NCI-H345 treated with DMSO at 0.1 percent for 48 hours (cell line): ENCODE results near the gene PLXNC1.

ENCODE experiments used
- DNase-seq: peaks from one replicate; lab custom pipeline; 2025; ENCODE audit not compliant: unreplicated experiment; lab: John Stamatoyannopoulos, UW

Gene PLXNC1

GRCh38 chr12:94147991-94148738, at the start of gene PLXNC1:
Gene PLXNC1 (plus strand): TSS chr12:94148577. CDS start chr12:94148972, 395 bp downstream.
- DNase-seq, result peak; percentile 48

- DNase-seq, result no peak
Observed at GRCh38 chr12:94099191-94099590, 49.2 kb upstream of the PLXNC1 start.

- DNase-seq, result no peak
Observed at GRCh38 chr12:94099632-94100031, 48.7 kb upstream of the PLXNC1 start.

DNA sequence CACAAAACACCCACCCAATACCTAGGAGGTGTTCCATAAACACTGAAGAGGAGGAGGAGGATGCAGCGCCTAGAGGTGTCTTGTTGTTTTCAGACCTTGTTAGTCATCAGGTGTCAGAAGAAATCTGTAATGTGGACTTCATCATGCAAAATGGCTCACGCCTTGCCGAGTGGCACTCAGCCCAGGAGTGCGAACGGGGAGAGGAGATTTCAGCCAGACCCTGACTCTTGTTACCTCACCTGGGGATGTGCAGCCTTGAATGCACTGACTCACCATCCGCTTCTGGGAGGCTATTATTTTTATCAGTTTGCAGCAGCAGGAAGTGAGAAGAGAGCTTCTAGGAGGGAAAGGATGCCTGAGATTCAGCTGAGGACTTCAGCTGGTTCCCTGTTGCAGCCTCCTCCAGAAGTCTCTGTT, 48.2 kb upstream of the PLXNC1 start:
- no peak for DNase-seq

- peak; percentile 76 for DNase-seq
Observed at GRCh38 chr12:94100990-94101737, 47.2 kb upstream of the PLXNC1 start.

GRCh38 chr12:94101738-94102660, 46.4 kb upstream of the PLXNC1 start:
- peak; percentile 85 for DNase-seq

- DNase-seq, result no peak
Observed at GRCh38 chr12:94103986-94104385, 44.4 kb upstream of the PLXNC1 start.

GRCh38 chr12:94107910-94108309, 40.5 kb upstream of the PLXNC1 start:
- DNase-seq, result no peak

DNA sequence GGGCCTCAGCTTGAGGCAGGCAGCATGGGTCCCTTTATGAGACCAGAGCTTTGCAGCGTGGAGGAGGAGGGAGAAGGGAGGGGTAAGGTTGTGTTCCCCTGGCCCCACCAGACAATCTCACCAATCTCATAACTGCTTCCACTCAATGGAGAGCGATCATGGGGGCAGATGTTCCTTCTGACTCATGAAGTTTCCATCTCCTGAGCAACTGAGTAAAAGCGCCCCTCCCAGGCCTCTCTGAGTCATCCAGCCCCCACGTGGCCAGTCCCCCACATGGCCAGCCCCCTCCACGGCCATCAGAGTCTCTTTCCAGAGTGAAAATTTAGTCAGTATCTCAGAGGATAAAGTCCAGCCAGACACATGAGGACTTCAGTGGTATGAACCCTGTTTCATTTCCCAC, 39.2 kb upstream of the PLXNC1 start:
- no peak for DNase-seq

GRCh38 chr12:94110258-94110657, 38.1 kb upstream of the PLXNC1 start:
- no peak for DNase-seq

DNA sequence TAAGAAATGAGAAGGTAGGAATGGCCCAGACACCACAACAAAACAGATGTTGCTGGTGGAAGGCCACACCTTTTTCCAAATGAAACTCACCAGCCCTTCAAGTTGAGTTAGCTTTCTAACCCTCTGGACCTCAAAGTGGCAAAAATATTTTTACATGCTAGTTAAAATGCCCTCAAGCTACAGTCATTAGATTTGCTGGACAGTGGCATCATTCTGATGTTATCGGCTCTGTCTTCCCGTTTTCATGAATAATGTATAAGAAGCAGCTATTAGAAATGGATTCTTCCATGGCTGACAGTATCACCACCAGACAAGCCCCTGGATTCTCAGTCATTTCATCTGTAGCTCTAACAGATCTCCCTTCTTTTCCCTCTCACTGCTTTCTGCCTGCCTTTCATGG, 37.1 kb upstream of the PLXNC1 start:
- DNase-seq, result no peak

GRCh38 chr12:94112121-94112520, 36.3 kb upstream of the PLXNC1 start:
- no peak for DNase-seq

- DNase-seq, result no peak
Observed at GRCh38 chr12:94114166-94114565, 34.2 kb upstream of the PLXNC1 start.

DNA sequence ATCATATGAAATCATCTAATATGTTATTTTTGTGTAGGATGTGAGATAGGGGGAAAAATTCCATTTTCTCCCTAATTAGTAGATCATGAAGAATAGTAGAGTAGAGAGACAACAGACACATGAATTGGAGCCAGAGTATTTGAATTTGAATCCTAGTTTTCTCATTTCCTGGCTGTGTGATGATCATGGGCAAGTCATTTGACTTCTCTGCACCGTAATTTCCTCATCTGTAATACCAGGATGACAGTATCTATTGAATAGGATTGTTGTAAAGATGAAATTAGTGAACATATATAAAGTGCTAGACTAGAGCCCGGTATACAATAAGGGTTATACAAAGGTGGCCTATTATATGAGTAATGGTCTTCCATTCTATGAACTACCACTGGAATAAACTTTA, 32.2 kb upstream of the PLXNC1 start:
- DNase-seq, result no peak

DNA sequence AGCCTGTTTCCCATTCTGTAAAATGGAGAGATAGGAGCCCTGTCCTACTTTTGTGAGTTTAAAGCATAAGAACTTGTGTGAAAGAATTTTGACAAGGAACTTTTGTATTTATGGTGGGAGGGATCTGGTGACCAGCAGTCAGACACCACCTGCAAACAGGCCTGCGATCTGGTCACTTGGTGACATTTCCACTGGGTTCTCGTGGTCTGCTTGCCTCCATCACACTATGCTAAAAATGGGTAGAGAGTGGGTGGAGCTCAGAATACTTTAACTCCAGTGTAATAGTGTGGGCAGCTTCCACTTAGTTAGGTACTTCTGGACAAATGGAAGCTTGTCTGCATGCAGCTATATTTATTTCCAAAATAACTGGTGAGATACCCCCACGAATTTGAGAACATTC, 26.5 kb upstream of the PLXNC1 start:
- no peak for DNase-seq

DNA sequence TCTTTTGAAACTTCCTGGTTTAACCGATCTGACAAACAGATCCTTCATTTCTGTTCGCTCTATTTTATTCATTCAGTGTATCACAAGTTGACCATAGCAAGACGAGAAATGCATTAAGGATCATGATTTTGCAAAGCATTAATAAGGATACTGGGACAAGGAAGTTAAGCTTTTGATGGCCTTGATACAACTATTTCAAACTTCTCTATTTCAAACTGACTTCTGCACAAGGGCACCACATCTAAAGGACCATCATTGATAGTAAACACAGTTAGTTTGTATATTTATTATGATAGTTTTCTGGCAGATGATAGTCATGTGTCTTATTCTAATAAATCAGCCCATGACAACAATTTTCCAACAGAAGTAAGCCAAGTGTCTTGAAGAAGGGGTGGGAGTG, 25.8 kb upstream of the PLXNC1 start:
- DNase-seq, result no peak

- DNase-seq, result no peak
Observed at GRCh38 chr12:94123127-94123526, 25.2 kb upstream of the PLXNC1 start.

DNA sequence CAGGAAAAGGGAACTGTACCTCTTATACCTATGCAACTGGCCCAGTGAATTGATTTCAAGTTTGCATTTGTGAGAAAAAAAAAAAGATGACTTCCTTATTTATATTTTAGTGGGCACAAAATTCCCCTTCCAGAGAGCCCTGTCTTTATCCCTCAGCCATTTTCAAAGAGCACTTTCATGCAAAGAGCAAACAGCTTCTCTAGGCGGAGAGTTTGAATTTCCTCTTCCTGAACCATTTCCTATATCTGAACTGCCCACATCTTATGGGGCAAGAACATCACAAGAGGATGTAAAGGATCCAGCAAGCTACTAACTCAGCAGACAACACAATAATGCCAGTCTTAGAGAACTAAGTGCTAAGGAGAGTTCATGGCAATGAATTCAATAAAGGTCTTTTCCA, 22.3 kb upstream of the PLXNC1 start:
- DNase-seq, result no peak

DNA sequence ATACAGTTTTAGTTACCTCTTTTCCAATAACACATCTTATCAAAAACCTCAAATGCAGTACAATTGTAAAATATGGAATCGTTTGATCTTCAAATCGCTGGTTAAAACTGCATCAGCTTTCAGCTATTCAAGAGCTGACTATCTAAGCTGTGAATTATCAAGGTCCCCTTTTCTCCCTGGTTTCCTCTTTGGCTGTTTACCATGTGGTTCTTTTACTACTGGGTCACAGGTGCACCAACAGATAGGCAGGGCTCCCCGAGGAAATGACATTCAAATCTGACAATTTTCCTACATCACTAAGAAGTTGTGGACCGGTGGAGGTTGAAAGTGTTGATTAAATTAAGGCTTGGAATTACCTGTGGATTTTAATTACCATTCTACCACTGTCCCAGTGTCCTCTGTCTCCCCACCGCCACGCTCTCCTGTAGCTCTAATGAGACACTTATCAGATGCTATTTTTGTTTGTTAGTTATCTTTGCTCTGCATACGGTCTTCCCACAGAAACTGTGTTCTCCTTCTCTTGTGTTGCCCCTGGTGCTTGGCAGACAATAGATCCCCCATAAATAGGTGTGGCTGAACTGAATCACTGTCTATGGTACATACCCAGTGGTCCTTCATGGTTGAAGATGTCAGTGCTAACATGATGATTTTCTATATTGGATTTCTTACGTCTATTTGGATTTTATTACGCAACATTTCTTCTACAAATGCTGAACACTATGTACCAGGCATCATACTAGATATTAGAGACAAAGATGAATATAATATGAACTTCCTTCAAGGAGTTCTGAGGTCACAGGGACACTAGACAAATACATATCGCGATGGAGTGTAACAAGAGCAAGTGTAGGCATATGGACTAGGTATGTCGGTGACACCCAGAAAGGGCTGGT, 20.9 kb upstream of the PLXNC1 start:
- DNase-seq, result no peak

- DNase-seq, result no peak
Observed at GRCh38 chr12:94128280-94128679, 20.1 kb upstream of the PLXNC1 start.
